Activated CD4-positive, alpha-beta memory T cell treated with anti-CD3 and anti-CD28 coated beads for 36 hours (primary cell): ENCODE data around the gene PRMT1. TPM values are rescaled to one million over a fixed set of nuclear protein-coding genes. Genes with fewer than 3 reads are reported as not detected.

Experiments
- CTCF ChIA-PET: fragments of 350-600 bp; sonication (Branson Sonifier 250); formaldehyde crosslinking; loops from one replicate; lab custom pipeline; 2021; ENCODE audit warnings: antibody characterized with exemption, inconsistent platforms; lab: Charles Lee
- POLR2A ChIA-PET: fragments of 350-600 bp; sonication (Branson Sonifier 250); formaldehyde crosslinking; loops from one replicate; lab custom pipeline; 2021; ENCODE audit warnings: antibody characterized with exemption; lab: Charles Lee
- DNase-seq: peaks from one replicate; pipeline ENCODE4 v3.0.0-alpha.2; 2020
- H3K27ac Mint-ChIP-seq: one replicate; pipeline ENCODE4 v1.8.0; 2021; ENCODE audit warnings: mixed read lengths
- H3K27me3 Mint-ChIP-seq: one replicate; pipeline ENCODE4 v1.8.0; 2021; ENCODE audit warnings: mixed read lengths
- H3K36me3 Mint-ChIP-seq: one replicate; pipeline ENCODE4 v1.8.0; 2021; ENCODE audit warnings: mixed read lengths
- H3K4me1 Mint-ChIP-seq: one replicate; pipeline ENCODE4 v1.8.0; 2021; ENCODE audit warnings: low read depth, mixed read lengths
- H3K4me3 Mint-ChIP-seq: one replicate; pipeline ENCODE4 v1.8.0; 2021; ENCODE audit warnings: mild to moderate bottlenecking, mixed read lengths
- H3K9me3 Mint-ChIP-seq: one replicate; pipeline ENCODE4 v1.8.0; 2021; ENCODE audit warnings: mixed read lengths
- intact Hi-C: fragments of 100-400 bp; cut with micrococcal nuclease; formaldehyde crosslinking; loops from one replicate; pipeline ENCODE4 v1.15.1; 2023
- total RNA-seq, 2 experiments: library from RNA; stranded (reverse); gene quantifications; one replicate each; pipeline ENCODE4 v1.2.3, GENCODE V29; 2021

Gene PRMT1
- total RNA-seq, 2 experiments from 2014 or later = 315 to 325 TPM

DNA sequence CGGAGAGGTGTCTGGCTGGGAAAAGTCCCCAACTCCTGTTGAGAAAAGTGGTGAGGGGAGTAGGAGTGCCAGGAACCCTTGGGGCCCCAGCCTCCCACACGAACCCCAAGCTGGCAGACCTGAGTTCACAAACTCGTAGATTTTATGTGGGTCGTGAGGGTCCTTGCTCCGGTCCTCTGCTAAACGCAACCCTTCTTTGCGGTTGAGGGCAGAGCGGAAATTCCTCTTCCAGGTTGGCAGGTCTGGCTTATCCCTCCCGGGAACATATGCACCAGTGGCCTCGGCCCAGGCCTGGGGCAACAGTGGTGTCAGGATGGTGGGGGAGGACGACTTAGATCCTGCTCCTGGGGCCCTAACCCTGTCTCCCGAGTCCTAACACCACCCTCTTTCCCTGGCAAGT is 13.8 kb upstream of the PRMT1 start:
- intact Hi-C loops = no loop called here
- Mint-ChIP-seq H3K27ac (peak overlapping the region; percentile 96), H3K4me1 (peaks cover 35% of the 10 kb centered on the region), H3K4me3 (peak overlapping the region; percentile 99), H3K27me3 (no peaks in the 10 kb centered on the region), H3K9me3 (no peaks in the 10 kb centered on the region), H3K36me3 (peaks cover 27% of the 10 kb centered on the region)
- CTCF ChIA-PET = interaction anchor here (0.7 to 3.3 kb wide), 5 partner anchors 9 to 55 kb away, joined by 3 to 31 read pairs (median 7); partner anchors contain the start of gene PRMT1
- DNase-seq = no peak
- POLR2A ChIA-PET = interaction anchor here (1.7 to 3.6 kb wide), 3 partner anchors 8 to 21 kb away, joined by 5 to 29 read pairs (median 20); partner anchors contain the start of genes PRMT1 and SCAF1

DNA sequence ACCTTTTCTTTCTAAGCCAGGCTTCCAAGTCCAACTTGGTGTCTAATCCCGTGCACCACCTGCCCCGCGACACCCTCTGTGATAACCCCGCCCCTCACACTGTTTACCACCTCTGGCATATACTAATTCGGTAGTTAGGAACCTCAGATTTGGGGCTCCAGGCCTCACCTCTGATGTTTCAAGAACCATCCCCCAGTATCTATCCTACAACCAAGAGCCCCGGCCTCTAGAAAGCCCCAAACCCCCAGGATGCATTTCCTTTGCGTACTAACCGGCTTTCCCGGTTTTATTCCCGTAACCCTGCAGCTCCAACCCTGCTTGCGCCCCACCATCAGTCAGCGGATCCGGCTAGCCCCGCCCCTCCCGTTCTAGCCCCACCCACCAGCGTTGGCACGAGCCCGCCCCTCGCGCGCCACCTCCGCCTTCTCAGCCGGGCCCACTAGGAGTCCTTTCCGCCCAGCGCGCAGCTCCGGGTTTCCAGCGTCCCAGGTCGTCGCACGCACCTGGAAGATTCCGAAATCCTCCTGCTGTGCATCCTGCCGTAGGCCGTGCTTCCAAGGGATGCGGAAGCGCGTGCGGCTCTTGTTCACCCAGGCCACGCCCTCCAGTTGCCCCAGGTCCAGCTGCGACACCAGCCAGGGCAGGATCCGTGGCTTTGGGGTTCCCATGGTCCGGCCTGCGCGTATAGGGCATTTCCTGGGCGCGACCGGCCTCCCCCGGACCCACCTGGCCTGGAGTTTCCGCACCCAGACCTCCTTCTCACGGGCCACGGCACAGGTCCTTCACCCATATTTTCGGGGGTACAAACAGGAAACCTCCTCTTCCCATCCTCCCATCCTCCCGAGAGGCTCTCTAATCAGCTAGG is 12.7 kb upstream of the PRMT1 start:
- Mint-ChIP-seq H3K4me1 (peaks cover 32% of the 10 kb centered on the region), H3K4me3 (peak overlapping the region; percentile 99), H3K36me3 (peaks cover 28% of the 10 kb centered on the region), H3K9me3 (no peaks in the 10 kb centered on the region), H3K27ac (peak overlapping the region; percentile 96), H3K27me3 (no peaks in the 10 kb centered on the region)
- DNase-seq = peak; percentile 96
- ChIA-PET POLR2A (interaction anchor here (0.5 to 3.6 kb wide), 7 partner anchors 9 to 131 kb away, joined by 3 to 29 read pairs (median 5); partner anchors contain the start of genes PRMT1, RRAS and SCAF1), CTCF (interaction anchor here (0.6 to 3.3 kb wide), 8 partner anchors 9 to 302 kb away, joined by 3 to 31 read pairs (median 4); partner anchors contain the start of genes PRMT1 and RRAS)
- intact Hi-C loops = loop anchor here (1.0 kb wide), 3 partner anchors 12 to 74 kb away; partner anchors contain the start of gene RRAS

DNA sequence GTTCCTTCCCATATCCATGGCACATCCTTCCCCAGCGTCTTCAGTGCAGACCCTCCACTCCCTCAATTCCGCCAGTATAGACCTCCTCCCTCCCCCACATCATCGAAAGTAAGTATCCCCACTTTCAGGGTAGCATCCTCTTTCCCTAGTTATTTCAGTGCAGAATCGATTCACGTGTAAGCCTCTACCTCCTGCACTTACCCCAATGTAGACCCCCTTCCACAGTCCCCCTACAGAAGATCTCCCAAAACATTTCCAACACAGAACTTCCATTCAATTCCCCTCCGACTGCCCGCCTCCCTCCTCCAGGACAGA is 12.1 kb upstream of the PRMT1 start:
- Mint-ChIP-seq H3K27me3 (no peaks in the 10 kb centered on the region), H3K27ac (peak overlapping the region; percentile 96), H3K4me3 (peak overlapping the region; percentile 99), H3K4me1 (peaks cover 32% of the 10 kb centered on the region), H3K36me3 (peaks cover 28% of the 10 kb centered on the region), H3K9me3 (no peaks in the 10 kb centered on the region)
- intact Hi-C loops = loop anchor here (1.0 kb wide), 2 partner anchors 11 to 75 kb away; no protein-coding TSS in a partner anchor
- ChIA-PET POLR2A (interaction anchor here (1.3 to 3.6 kb wide), 6 partner anchors 10 to 73 kb away, joined by 3 to 29 read pairs (median 9); partner anchors contain the start of genes PRMT1, RRAS and SCAF1), CTCF (interaction anchor here (1.1 to 3.3 kb wide), 3 partner anchors 12 to 25 kb away, joined by 5 to 31 read pairs (median 6); partner anchors contain the start of genes PRMT1 and RRAS)
- no peak for DNase-seq

DNA sequence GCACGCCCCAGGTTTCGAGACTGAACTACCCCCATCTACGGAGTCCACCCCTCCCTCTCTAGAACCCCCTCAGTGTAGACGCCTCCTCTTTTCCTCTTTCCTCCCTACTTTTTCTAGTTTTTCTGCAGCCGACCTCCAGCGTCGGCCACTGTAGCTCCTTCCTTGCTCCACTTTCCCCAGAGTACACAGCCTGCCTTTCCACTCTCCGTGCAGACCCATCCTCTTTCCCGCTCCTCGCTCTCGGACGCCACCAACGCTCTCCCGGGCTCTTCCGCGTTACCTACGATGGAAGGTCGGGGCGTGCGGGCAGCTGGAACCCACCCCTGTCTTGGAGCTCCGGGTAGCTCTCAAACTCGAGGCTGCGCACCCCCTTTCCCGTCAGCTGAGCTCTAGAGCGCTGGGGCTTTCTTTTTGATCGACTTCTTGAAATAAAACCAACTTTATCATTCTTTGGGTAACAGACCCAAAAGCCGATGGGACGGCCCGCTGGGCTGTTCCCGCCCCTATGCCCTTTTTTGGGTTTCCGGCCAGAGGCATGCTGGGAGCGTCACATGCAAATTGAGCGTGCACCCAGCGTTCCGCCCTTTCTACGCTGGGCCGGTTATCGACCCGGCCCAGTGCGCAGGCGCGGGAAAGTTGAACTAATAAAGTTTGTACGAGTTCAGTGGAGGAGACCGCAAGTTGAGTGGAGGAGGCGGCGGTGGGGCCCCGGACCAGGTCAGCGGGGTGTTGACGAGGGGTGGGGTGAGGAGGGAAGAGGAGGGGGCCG is 11.5 kb upstream of the PRMT1 start, which contains the start of the genes BCL2L12 and IRF3:
TSS of gene BCL2L12 (plus strand) at position 583 of the 769 bp plus-strand sequence. CDS start 760 bp downstream, outside the sequence.
TSS of gene IRF3 (minus strand) at position 507 of the 769 bp plus-strand sequence. CDS start 1,019 bp downstream, outside the sequence.
- Mint-ChIP-seq H3K36me3 (peaks cover 25% of the 10 kb centered on the region), H3K27me3 (no peaks in the 10 kb centered on the region), H3K4me1 (peaks cover 32% of the 10 kb centered on the region), H3K4me3 (peak within 1 kb of the TSS; percentile 99), H3K27ac (peak within 1 kb of the TSS; percentile 96), H3K9me3 (no peaks in the 10 kb centered on the region)
- DNase-seq = peak; percentile 99
- ChIA-PET CTCF (interaction anchor here (1.1 to 3.3 kb wide), 2 partner anchors 12 to 16 kb away, joined by 6 to 31 read pairs; partner anchors contain the start of gene PRMT1), POLR2A (interaction anchor here (1.3 to 3.6 kb wide), 5 partner anchors 11 to 74 kb away, joined by 3 to 29 read pairs (median 13); partner anchors contain the start of genes PRMT1, RRAS and SCAF1)
- intact Hi-C loops = loop anchor here (1.0 kb wide), 2 partner anchors 11 to 75 kb away; no protein-coding TSS in a partner anchor

DNA sequence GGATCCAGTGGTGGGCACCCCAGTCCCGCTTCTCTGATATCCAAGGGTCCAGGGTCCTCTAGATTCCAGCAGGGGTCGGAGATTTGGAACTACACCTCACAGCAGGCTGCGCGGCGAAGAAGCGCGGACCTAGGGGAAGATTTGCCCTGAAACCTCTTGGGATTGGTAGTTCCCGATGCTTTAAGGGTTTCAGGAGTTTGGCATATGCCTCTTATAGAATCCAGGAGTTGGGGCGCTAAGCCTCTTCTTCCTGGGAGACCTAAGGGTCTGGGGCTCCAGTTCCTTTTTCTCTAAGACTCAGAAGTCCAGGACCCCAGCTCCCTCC is 11.0 kb upstream of the PRMT1 start:
- peak overlapping the region; percentile 96 for H3K27ac Mint-ChIP-seq
- H3K36me3 Mint-ChIP-seq = peaks cover 26% of the 10 kb centered on the region
- no peaks in the 10 kb centered on the region for H3K9me3 Mint-ChIP-seq
- intact Hi-C loops = no loop called here
- ChIA-PET POLR2A (interaction anchor here (1.3 to 3.6 kb wide), 4 partner anchors 10 to 74 kb away, joined by 3 to 29 read pairs (median 8); partner anchors contain the start of genes PRMT1 and RRAS), CTCF (interaction anchor here (3.3 kb wide), 1 partner anchor 11 kb away, joined by 31 read pairs; the partner anchor contains the start of gene PRMT1)
- DNase-seq = no peak
- H3K4me3 Mint-ChIP-seq = peak overlapping the region; percentile 99
- no peaks in the 10 kb centered on the region for H3K27me3 Mint-ChIP-seq
- H3K4me1 Mint-ChIP-seq = peaks cover 32% of the 10 kb centered on the region

DNA sequence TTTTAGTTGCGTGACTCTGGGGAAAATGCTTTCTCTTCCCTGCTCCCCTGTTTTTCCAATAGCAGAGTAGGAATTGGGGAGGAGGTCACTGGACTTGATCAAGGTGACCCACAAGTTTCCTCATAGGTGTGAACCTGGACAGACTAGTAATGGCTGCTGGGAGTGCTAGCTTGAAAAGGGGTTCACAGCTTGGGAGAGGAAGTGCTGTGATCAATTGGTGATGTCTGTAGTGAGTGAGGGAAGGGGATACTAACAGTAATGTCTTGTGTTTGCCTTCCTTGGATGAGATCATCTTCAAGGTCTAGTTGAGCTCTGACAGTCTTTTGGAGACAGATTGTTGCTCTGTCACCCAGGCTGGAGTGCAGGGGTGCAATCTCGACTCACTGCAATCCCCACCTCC is 9.6 kb upstream of the PRMT1 start:
- DNase-seq = no peak
- intact Hi-C loops = no loop called here
- H3K4me1 Mint-ChIP-seq = peaks cover 38% of the 10 kb centered on the region
- CTCF ChIA-PET = interaction anchor here (1.1 to 1.3 kb wide), 2 partner anchors 13 kb away, joined by 4 to 5 read pairs; no protein-coding TSS in a partner anchor
- H3K36me3 Mint-ChIP-seq = peaks cover 29% of the 10 kb centered on the region
- H3K4me3 Mint-ChIP-seq = peak overlapping the region; percentile 99
- peak overlapping the region; percentile 51 for H3K27ac Mint-ChIP-seq
- POLR2A ChIA-PET = interaction anchor here (0.8 kb wide), 1 partner anchor 27 kb away, joined by 4 read pairs; the partner anchor contains the start of gene RRAS
- H3K27me3 Mint-ChIP-seq = no peaks in the 10 kb centered on the region
- H3K9me3 Mint-ChIP-seq = no peaks in the 10 kb centered on the region

DNA sequence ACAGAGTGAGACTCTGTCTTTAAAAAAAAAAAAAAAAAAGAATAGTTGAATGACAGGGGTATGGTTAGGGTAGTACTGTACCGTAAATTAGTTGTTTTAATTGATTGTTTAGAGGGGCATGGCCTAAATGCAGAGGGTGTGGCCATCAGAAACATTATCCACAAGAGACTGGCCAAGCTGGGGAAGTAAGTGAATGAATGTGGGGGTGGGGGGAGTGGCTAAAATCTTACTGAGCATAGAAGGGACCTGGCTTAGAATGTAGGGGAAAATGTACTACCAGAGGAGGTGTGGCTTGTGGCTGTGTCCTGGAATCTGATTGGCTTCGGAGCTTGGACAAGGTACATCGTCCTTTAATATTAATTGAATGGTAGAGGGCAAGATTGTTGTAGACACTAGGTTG is 7.6 kb upstream of the PRMT1 start:
- POLR2A ChIA-PET = no interaction called here
- Mint-ChIP-seq H3K27ac (no peak overlapping the region), H3K36me3 (peaks cover 19% of the 10 kb centered on the region), H3K9me3 (no peaks in the 10 kb centered on the region), H3K4me1 (peaks cover 20% of the 10 kb centered on the region), H3K4me3 (no peak overlapping the region), H3K27me3 (no peaks in the 10 kb centered on the region)
- no peak for DNase-seq
- intact Hi-C loops = no loop called here
- CTCF ChIA-PET = interaction anchor here (3.8 kb wide), 1 partner anchor 27 kb away, joined by 26 read pairs; the partner anchor contains the start of gene SCAF1

DNA sequence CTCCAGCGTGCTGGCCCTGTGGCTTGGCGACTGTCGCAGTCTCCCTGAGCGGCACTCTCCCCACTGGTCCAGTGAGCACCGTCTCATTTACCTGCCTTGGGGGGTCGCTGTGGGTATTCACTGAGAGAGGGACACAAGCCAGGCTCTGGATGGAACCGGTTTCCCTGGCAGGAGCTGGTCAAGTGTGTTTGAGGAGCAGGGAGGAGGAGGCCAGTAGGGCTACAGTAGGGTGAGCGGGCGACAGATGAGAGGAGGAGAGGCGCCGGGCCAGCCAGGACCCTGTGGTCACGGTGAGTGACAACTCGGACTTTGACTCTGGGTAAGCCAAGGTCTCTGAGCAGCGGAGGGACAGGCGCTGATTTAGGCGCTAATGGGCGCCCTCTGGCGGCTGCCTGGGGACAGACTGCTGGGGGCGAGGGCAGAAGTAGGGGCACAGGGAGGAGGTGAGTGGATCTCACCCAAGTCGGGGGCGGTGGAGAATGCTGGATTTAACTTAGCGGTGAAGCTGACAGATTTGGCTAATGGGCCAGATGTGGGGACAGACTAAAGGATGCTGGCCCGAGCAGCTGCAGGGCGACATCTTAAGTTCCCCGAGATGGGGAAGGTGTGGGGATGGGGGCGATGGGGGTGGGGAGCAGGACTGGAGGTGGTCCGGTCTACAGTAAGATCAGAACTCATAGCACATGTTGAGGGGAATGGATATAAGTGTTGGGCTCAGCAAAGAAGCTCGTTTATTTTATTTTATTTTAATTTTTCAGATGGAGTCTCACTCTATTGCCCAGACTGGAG is 4.7 kb upstream of the PRMT1 start:
- CTCF ChIA-PET = interaction anchor here (0.6 to 3.8 kb wide), 23 partner anchors 8 to 169 kb away, joined by 3 to 26 read pairs (median 5); partner anchors contain the start of genes ADM5, RRAS and SCAF1
- H3K4me3 Mint-ChIP-seq = no peak overlapping the region
- no peaks in the 10 kb centered on the region for H3K27me3 Mint-ChIP-seq
- POLR2A ChIA-PET = interaction anchor here (0.9 kb wide), 1 partner anchor 29 kb away, joined by 3 read pairs; no protein-coding TSS in a partner anchor
- no peaks in the 10 kb centered on the region for H3K9me3 Mint-ChIP-seq
- intact Hi-C loops = no loop called here
- H3K27ac Mint-ChIP-seq = peak overlapping the region; percentile 26
- peaks cover 17% of the 10 kb centered on the region for H3K4me1 Mint-ChIP-seq
- H3K36me3 Mint-ChIP-seq = peaks cover 12% of the 10 kb centered on the region
- peak; percentile 80 for DNase-seq

DNA sequence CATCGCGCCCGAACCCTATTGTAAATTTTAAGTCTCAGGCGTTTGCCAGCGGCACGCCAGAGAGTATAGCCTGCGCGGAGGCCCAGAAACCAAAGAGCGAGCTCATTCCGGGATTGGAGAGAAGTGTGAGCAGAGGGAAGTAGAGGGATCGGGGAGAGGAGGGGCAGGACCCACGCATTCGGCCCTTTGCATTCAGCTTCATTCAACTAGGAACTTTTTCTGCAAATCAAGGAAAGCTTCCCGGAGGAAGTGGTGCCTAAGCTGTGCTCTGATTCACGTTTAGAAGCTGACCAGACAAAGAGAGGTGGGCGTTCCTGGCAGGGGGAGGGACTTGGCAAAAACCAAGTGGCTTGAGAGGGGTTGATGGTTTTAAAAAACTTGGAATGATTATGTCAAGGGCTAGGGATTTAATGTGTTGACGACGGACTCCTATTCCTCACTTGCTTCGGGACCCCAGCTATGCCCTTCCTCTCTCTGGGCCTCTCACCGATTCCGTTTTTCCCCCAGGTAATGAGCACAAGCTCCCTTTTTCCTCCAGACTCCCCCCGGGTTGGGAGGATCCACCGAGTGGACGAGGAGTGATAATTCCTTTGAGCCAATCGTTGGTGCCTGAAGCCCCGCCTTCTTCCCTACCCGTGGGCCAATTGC is 811 bp upstream of the PRMT1 start:
- Mint-ChIP-seq H3K4me3 (peak overlapping the region; percentile 98), H3K27ac (peak overlapping the region; percentile 96), H3K4me1 (peaks cover 41% of the 10 kb centered on the region), H3K9me3 (no peaks in the 10 kb centered on the region), H3K27me3 (no peaks in the 10 kb centered on the region), H3K36me3 (peaks cover 10% of the 10 kb centered on the region)
- POLR2A ChIA-PET = interaction anchor here (0.6 to 5.6 kb wide), 17 partner anchors 11 to 224 kb away, joined by 3 to 48 read pairs (median 3); partner anchors contain the start of genes ADM5, BCL2L12, CPT1C and IRF3
- CTCF ChIA-PET = interaction anchor here (0.6 to 5.2 kb wide), 10 partner anchors 12 to 1187 kb away, joined by 3 to 31 read pairs (median 4); partner anchors contain the start of genes BCL2L12, CPT1C, GYS1 and IRF3
- intact Hi-C loops = loop anchor here (1.0 to 5.0 kb wide), 8 partner anchors 11 to 651 kb away; partner anchors contain the start of genes BCL2L12, IRF3, KCNC3 and RPS11
- no peak for DNase-seq
